Heart right ventricle (tissue), 16 donors: ENCODE measurements around the gene MUC5B. TPM values are rescaled to one million over a fixed set of nuclear protein-coding genes. Genes with fewer than 3 reads are reported as not detected.

Experiments used
- ATAC-seq, 8 donors: fragments of 200-7000 bp; cut with Tn5 transposase; one replicate each; pipeline ENCODE4 v1.9.1; 2020; ENCODE audit warnings: mild to moderate bottlenecking in 8 of 8, moderate library complexity in 8 of 8, moderate number of reproducible peaks in 1 of 8
- DNase-seq, 2 donors: peaks; one replicate each; pipeline ENCODE4 v3.0.0-alpha.2; 2020
- H3K27ac ChIP-seq, 10 donors: fragments of 200-600 bp; sonication (generic) in 2 of 10; one replicate each; pipeline versions ENCODE4 v1.5.0 to v1.8.0; 2020 to 2022; ENCODE audit warnings: mild to moderate bottlenecking in 3 of 10
- H3K27me3 ChIP-seq, 7 donors: fragments of 200-600 bp; one replicate each; pipeline ENCODE4 v1.8.0; 2021 to 2022; ENCODE audit warnings: mild to moderate bottlenecking in 2 of 7
- H3K36me3 ChIP-seq, 9 donors: fragments of 200-600 bp; sonication (generic) in 1 of 9; one replicate each; pipeline versions ENCODE4 v1.5.0 to v1.8.0; 2020 to 2022; ENCODE audit warnings: mild to moderate bottlenecking in 2 of 9
- H3K4me1 ChIP-seq, 9 donors: fragments of 200-600 bp; sonication (generic) in 1 of 9; one replicate each; pipeline versions ENCODE4 v1.5.0 to v1.8.0; 2020 to 2022; ENCODE audit warnings: mild to moderate bottlenecking in 4 of 9
- H3K4me3 ChIP-seq, 10 donors: fragments of 200-600 bp; sonication (generic) in 2 of 10; one replicate each; pipeline versions ENCODE4 v1.5.0 to v1.8.0; 2020 to 2022; ENCODE audit warnings: mild to moderate bottlenecking in 7 of 10, moderate library complexity in 2 of 10
- H3K9me3 ChIP-seq, 11 donors: fragments of 200-600 bp in 10 of 11; sonication (generic) in 2 of 11; one replicate each; pipeline versions ENCODE4 v1.5.0 to v1.8.0; 2013 to 2022; ENCODE audit warnings: mild to moderate bottlenecking in 2 of 11, control low read depth in 1 of 11, moderate library complexity in 1 of 11
- WGBS, 2 donors: extraction: QIAGEN DNeasy Blood & Tissue Kit; methylation state at CpG; one replicate each; pipeline ENCODE4 v1.1.7; 2013; ENCODE audit warnings: inconsistent platforms in 1 of 2; 5-methylcytosine and 5-hydroxymethylcytosine counted together
- intact Hi-C, 10 donors: fragments of 100-400 bp; cut with DNase I; formaldehyde crosslinking; loops; one replicate each; pipeline versions ENCODE4 v1.11.1 to v1.14.2; 2022
- polyA plus RNA-seq, 2 donors: library from polyadenylated mRNA; stranded (reverse); fragments of 200-250 nt; gene quantifications; one replicate each; pipeline ENCODE4 v1.2.3, GENCODE V29; 2013
- total RNA-seq, 10 donors: library from RNA; stranded (reverse); fragmentation: NEBNext Ultra II Directional in 3 of 10; extraction: Animal tissue kit (Norgen Biotek cat#: 25700) in 3 of 10; gene quantifications; one replicate each; pipeline versions ENCODE4 v1.2.1 to v1.2.4, GENCODE V29; 2021 to 2023
- TF ChIP-seq, protein P1 (sequence below), 9 donors: fragments of 200-600 bp; sonication (generic) in 2 of 9; IDR thresholded peaks; one replicate each; pipeline versions ENCODE4 v1.5.0 to v1.8.0; 2021 to 2022; ENCODE audit warnings: antibody characterized with exemption in 9 of 9, mild to moderate bottlenecking in 5 of 9, moderate library complexity in 1 of 9
- donor health status: Arrhythmogenic right ventricular cardiomyopathy.
- donor health status: ischemic (EF 13 %, LVEDD 7.1; RV severe dilation, severe dysfunction).
- donor health status: healthy with polysubstance abuse.
- donor health status: DM: no; HTN: yes; CAD: no.
- donor health status: DM: no; HTN: no; CAD: no.
- donor health status: ischemic (EF 25% LVEDD 6.9; RV normal size, moderate dysfunction).
- donor health status: ischemic (EF 25% LVEDD 5.7; RV mildly dilated, moderate dysfunction).
- donor health status: healthy.
- donor health status: DM: yes; HTN: yes; CAD: no.
- donor health status: Ischemic cardiomyopathy.
- donor health status: ischemic (EF 35%, LVEDD 5.7; RV mildly dilated, moderate dysfunction).
- donor health status: nonischemic (EF 11% LVEDD 7.7; RV severe dilation, severe dysfunction).
- donor health status: DM: yes; HTN: yes; CAD: no.
- donor health status: PGD.
- donor health status: ischemic (EF 29% LVEDD 5.4; RV normal size, mild dysfunction).
- donor health status: nonischemic (EF 23%, LVEDD 6.1; RV moderate dilation, normal function).

Gene MUC5B
- total and polyA plus RNA-seq, 12 donors, result not detected

DNA sequence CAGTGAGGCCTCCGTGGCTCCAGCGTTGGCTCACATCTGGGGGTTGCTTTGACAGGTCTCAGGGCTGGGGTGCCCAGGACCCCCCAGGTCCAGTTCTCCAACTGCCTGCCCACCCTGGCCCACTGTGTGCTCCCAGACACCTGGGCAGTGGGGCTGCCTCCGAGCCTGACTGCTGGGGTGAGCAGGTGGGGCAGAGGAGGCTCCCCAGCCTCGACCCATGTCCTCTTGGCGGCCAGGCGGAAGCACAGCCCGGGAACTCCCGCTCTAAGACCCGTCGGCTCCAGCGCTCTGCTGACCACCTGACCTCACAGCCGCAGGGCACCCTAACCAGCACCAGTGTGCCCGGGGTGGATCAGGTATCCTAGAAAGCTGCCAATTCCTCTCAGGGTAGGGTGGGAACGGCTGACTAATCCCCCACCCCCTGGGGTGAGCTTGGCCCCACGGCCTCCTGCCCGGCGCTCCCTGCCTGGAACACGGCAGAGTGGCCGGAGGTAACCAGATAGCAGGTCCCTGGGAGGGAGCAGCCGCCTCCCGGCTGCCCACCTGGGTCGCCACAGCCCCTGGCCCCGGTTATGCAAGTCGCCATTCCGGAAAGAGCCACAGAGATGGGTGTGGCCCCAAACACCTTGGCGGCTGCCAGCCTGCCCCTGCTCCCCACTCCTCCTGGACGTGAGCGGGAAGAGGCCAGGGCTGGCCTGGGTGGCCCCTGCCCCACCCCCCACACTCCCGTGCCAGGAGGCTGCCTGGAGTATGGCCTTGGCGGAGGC lies 19.2 kb upstream of the MUC5B start:
- DNase-seq (peak in 1 of 2 donors; percentile 10), ATAC-seq (peak in 2 of 8 donors; percentile 8 to 19)
- H3K36me3 ChIP-seq, result no peaks in the 10 kb centered on the region
- peaks cover 0 to 7% (median 3%) of the 10 kb centered on the region in 9 donors for H3K4me1 ChIP-seq
- 69 to 72% methylated on average over 30 of the region's 30 CpGs for WGBS, 2 donors
- no peak overlapping the region for H3K4me3 ChIP-seq
- H3K27ac ChIP-seq, result no peak overlapping the region
- TF ChIP-seq, protein P1, sequence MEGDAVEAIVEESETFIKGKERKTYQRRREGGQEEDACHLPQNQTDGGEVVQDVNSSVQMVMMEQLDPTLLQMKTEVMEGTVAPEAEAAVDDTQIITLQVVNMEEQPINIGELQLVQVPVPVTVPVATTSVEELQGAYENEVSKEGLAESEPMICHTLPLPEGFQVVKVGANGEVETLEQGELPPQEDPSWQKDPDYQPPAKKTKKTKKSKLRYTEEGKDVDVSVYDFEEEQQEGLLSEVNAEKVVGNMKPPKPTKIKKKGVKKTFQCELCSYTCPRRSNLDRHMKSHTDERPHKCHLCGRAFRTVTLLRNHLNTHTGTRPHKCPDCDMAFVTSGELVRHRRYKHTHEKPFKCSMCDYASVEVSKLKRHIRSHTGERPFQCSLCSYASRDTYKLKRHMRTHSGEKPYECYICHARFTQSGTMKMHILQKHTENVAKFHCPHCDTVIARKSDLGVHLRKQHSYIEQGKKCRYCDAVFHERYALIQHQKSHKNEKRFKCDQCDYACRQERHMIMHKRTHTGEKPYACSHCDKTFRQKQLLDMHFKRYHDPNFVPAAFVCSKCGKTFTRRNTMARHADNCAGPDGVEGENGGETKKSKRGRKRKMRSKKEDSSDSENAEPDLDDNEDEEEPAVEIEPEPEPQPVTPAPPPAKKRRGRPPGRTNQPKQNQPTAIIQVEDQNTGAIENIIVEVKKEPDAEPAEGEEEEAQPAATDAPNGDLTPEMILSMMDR (IDR thresholded peaks at IDR 0.05), result no peak
- H3K9me3 ChIP-seq, result no peaks in the 10 kb centered on the region
- intact Hi-C loops, result loop anchor here (2.0 to 5.0 kb wide), 6 partner anchors 104 to 374 kb away; partner anchors contain the start of gene TOLLIP (in 1 of the 10)
- peaks cover 0 to 40% (median 33%) of the 10 kb centered on the region in 7 donors for H3K27me3 ChIP-seq

DNA sequence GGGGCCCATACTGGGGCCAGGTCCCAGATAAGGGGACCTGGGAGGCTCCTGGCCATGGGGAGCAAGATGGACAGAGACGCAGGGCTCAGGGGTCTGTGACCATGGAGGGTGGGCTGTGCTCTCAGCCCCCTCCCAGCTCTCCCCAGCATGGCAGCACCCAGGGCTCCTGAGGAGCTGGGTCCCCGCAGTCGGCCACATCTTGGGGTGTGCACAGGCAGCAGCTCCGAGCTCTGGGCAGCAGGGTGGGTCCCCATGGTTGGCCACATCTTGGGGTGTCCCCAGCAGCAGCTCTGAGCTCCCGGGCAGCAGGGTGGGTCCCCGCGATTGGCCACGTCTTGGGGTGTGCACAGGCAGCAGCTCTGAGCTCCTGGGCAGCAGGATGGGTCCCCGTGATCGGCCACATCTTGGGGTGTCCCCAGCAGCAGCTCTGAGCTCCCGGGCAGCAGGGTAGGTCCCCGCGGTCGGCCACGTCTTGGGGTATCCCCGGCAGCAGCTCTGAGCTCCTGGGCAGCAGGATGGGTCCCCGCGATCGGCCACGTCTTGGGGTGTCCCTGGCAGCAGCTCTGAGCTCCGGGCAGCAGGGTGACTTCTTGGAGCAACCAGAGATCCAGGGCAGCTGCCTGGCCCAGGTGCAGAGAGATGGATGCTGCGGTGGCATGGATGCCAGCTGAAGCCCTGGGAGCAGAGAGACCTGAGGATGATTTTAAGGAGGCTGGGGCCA lies 18.3 kb upstream of the MUC5B start:
- Histone ChIP-seq H3K27ac (no peak overlapping the region), H3K4me3 (no peak overlapping the region), H3K36me3 (no peaks in the 10 kb centered on the region), H3K4me1 (peaks cover 0 to 7% (median 3%) of the 10 kb centered on the region in 9 donors), H3K27me3 (peaks cover 0 to 35% (median 24%) of the 10 kb centered on the region in 7 donors), H3K9me3 (peaks cover 0 to under 1% (median 0%) of the 10 kb centered on the region in 11 donors)
- WGBS, 2 donors, result 87 to 89% methylated on average over 22 of the region's 22 CpGs
- DNase-seq (no peak), ATAC-seq (no peak)
- intact Hi-C loops, result loop anchor here in 7 of 10 donors (5.0 kb wide), 4 partner anchors 103 to 373 kb away; partner anchors contain the start of gene TOLLIP (in 1 of the 7)
- TF ChIP-seq, protein P1 (IDR thresholded peaks at IDR 0.05), result no peak

DNA sequence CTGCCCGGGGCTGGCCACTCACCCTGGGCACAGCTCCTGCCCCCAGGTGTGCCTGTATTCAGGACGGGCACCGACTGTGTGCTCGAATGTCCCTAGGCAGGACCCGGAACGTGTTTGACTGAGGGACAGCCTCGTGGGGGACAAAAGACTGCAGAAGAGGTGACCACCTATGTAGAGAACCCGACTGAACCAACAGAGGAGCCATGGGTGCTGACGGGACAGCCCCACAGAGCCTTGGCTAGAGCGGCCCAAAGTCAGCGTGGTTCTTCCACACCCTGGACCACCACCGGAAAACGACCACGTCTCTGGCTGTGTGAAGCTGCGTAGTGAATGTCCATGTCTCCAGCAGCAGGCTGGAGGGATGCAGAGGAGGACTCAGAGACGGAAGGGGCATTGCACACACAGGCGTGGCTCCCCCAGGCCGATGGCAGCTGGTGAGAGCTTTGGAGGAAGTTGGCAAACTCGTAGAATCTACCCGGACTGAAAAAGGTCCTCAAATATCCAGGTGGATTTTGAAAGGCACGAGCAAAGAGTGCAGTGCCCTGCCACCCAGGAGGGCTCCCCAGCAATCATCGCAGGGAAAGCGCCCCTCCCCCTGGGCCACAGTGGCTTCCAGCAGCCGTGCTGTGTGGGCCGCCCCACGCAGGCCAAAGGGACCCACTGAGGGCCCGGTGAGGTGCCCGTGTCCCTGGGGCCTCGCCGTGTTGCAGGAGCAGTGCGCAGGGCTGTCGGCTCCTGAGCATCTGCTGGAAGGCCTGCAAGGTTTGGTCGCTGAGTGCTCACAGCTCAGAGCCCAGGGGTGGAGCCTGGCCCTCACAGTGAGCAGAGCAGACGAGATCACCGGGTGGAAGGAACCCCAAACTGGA lies 17.5 kb upstream of the MUC5B start:
- Histone ChIP-seq H3K4me3 (no peak overlapping the region), H3K9me3 (peaks cover 0 to 8% (median 0%) of the 10 kb centered on the region in 11 donors), H3K27ac (no peak overlapping the region), H3K36me3 (no peaks in the 10 kb centered on the region), H3K4me1 (peaks cover 0 to 7% (median 3%) of the 10 kb centered on the region in 9 donors), H3K27me3 (peaks cover 0 to 27% (median 16%) of the 10 kb centered on the region in 7 donors)
- no peak for ATAC-seq
- TF ChIP-seq, protein P1 (IDR thresholded peaks at IDR 0.05), result no peak
- intact Hi-C loops, result no loop called here
- 73% methylated on average over 35 of the region's 35 CpGs for WGBS, 2 donors
- DNase-seq, result no peak

DNA sequence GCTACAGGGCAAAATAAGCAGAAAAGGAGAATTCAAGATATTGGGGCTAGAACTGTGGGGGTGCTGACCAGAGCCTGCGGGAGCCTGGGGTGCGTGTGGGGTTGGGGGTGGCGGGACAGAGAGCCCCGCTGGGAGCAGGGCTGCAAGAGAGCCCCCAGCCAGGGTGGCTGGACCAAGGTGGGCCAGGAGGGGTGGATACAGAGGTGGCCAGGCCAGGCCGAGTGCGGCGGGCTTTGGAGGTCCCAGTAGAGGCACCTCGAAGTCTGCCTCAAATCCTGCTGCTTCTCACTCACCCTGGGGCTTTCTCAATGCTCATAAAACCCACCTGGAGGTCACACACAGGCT lies 16.9 kb upstream of the MUC5B start:
- H3K36me3 ChIP-seq, result no peaks in the 10 kb centered on the region
- DNase-seq (no peak), ATAC-seq (no peak)
- intact Hi-C loops, result no loop called here
- peaks cover 0 to 21% (median 15%) of the 10 kb centered on the region in 7 donors for H3K27me3 ChIP-seq
- TF ChIP-seq, protein P1 (IDR thresholded peaks at IDR 0.05), result no peak
- peaks cover 0 to 7% (median 3%) of the 10 kb centered on the region in 9 donors for H3K4me1 ChIP-seq
- peaks cover 0 to 14% (median 0%) of the 10 kb centered on the region in 11 donors for H3K9me3 ChIP-seq
- WGBS, 2 donors, result 88 to 91% methylated on average over 8 of the region's 8 CpGs
- H3K4me3 ChIP-seq, result no peak overlapping the region
- no peak overlapping the region for H3K27ac ChIP-seq
